Esophagus muscularis mucosa (tissue), 4 donors: ENCODE results near the gene STEAP4.
"Not testable (repeated sequence)": the region's sequence is repeated elsewhere in the genome, so short reads cannot be mapped to it uniquely, and the experiment has no call there.

Experiments used
- EP300 ChIP-seq: sonication (generic); formaldehyde crosslinking; IDR thresholded peaks from one replicate; pipeline ENCODE4 v1.6.1; 2017; ENCODE audit warnings: antibody characterized with exemption
- POLR2A ChIP-seq: fragments of 450-650 bp; IDR thresholded peaks from one replicate; pipeline ENCODE4 v1.6.1; 2017; ENCODE audit warnings: antibody characterized with exemption, moderate library complexity, mild to moderate bottlenecking, low read depth
- POLR2AphosphoS5 ChIP-seq, 2 donors: sonication (generic); formaldehyde crosslinking; IDR thresholded peaks; one replicate each; pipeline ENCODE4 v1.6.1; 2017; ENCODE audit warnings: antibody characterized with exemption in 2 of 2
- TF ChIP-seq, protein P1 (sequence below), 3 experiments: fragments of 200-600 bp in 2 of 3; fragments of 450-650 bp in 1 of 3; sonication (generic) in 2 of 3; IDR thresholded peaks; one replicate each; pipeline ENCODE4 v1.5.1; 2017 to 2019; ENCODE audit warnings: antibody characterized with exemption in 3 of 3, mild to moderate bottlenecking in 2 of 3, moderate library complexity in 1 of 3

DNA sequence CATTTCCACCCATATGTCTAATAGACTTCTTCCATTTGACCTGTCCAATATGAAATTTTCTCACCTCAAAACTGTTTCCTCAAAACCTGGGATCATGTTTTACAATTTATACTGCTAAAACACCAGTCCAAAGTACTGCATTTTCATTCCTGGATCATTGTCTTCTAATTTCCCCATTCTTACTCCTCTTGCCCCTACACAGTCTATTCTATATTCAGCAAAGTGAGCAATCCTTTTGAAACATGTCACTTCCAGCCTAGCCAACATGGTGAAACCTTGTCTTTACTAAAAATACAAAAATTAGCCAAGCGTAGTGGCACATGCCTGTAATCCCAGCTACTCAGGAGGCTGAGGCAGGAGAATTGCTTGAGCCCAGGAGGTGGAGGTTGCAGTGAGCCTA is 48.4 kb downstream of the STEAP4 start:
- not testable (repeated sequence) for TF ChIP-seq POLR2A; EP300; POLR2AphosphoS5 (IDR thresholded peaks at IDR 0.05)
- TF ChIP-seq, protein P1, sequence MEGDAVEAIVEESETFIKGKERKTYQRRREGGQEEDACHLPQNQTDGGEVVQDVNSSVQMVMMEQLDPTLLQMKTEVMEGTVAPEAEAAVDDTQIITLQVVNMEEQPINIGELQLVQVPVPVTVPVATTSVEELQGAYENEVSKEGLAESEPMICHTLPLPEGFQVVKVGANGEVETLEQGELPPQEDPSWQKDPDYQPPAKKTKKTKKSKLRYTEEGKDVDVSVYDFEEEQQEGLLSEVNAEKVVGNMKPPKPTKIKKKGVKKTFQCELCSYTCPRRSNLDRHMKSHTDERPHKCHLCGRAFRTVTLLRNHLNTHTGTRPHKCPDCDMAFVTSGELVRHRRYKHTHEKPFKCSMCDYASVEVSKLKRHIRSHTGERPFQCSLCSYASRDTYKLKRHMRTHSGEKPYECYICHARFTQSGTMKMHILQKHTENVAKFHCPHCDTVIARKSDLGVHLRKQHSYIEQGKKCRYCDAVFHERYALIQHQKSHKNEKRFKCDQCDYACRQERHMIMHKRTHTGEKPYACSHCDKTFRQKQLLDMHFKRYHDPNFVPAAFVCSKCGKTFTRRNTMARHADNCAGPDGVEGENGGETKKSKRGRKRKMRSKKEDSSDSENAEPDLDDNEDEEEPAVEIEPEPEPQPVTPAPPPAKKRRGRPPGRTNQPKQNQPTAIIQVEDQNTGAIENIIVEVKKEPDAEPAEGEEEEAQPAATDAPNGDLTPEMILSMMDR (IDR thresholded peaks at IDR 0.05), result not testable (repeated sequence)
